GM10266 (cell line): ENCODE measurements around the gene TNFSF10.
"Not testable (repeated sequence)": the region's sequence is repeated elsewhere in the genome, so short reads cannot be mapped to it uniquely, and the experiment has no call there.

Source experiments
- DNase-seq: peaks from one replicate; pipeline ENCODE4 v3.0.0; 2012; ENCODE audit errors: extremely low spot score
- CTCF ChIP-seq: IDR thresholded peaks from 2 replicates; pipeline ENCODE4 v1.5.1; 2012; ENCODE audit warnings: mild to moderate bottlenecking, low read depth; ENCODE audit not compliant: control insufficient read depth, insufficient read depth; ENCODE audit errors: missing control alignments

The TNFSF10 gene

DNA sequence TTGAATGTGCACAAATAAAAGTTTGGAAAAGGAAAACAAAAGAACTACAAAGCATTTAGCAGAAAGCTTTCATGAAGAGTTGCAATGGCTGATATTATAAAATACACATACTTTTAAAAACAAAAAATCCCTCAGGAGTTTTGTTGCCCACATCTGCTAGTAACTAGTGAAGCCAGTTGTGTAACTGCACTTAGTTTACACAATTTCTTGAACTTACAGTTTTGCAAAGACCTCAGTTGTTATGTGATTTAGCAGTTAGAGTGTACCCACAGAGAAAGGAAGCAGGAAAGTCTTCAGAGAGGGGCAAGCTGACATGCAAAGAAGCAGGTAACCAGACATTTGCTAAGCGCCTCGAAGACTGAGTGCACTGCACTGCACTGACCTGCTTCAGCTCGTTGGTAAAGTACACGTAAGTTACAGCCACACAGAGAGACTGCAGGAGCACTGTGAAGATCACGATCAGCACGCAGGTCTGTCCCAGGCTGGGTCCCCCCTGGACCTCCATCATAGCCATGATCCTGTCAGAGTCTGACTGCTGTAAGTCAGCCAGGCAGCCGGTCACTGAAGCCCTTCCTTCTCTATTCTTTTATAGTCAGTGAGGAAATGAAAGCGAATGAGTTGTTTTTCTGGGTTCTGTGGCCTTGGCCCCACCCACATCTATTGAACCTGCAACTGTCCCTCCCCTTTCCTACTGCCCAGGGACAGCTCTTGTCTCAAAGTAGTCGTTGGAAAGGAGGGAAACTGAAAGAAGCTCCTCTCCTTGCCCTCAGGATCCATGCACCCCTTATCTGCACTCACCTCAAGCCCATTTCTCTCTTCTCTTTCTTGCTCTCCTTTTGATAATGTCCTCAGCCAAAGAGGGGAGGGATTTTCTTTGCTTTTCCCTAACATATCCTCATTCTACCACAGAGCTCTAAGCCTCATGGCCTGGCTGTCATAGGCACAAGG is at the start of gene TNFSF10:
Gene TNFSF10 (minus strand): TSS at position 560 of the 948 bp plus-strand sequence. CDS start 46 bp downstream, at position 514.
- no peak for TF ChIP-seq CTCF
- peak; percentile 78 for DNase-seq

DNA sequence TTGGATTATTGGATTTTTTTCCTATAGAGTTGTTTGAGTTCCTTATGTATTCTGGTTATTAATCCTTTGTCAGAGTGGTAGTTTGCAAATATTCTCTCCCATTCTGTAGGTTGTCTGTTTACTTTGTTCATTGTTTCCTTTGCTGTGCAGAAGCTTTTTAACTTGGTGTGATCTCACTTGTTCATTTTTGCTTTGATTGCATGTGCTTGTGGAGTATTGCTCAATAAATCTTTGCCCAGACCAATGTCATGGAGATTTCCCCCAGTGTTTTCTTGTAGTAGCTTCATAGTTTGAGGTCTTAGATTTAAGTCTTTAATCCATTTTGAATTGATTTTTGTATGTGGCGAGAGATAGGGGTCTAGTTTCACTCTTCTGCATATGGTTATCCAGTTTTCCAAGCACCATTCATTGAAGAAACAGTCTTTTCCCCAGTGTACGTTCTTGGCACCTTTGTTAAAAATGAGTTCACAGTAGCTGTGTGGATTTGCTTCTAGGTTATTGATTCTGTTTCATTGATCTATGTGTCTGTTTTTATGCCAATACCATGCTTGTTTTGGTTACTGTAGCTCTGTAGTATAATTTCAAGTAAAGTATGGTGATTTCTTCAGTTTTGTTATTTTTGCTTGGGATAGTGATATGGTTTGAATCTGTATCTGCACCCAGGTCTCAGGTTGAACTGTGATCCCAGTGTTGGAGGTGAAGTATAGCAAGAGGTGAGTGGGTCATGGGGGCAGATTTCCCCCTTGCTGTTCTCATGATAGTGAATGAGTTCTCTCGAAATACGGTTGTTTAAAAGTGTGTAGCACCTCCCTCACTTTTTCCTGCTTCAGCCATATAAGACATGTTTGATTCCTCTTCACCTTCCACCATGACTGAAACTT is 46.1 kb upstream of the TNFSF10 start:
- DNase-seq: no peak
- no peak for TF ChIP-seq CTCF

GRCh38 chr3:172568701-172569100 is 45.5 kb upstream of the TNFSF10 start:
- TF ChIP-seq CTCF: no peak
- DNase-seq: no peak

GRCh38 chr3:172566785-172567184 is 43.6 kb upstream of the TNFSF10 start:
- not testable (repeated sequence) for DNase-seq

GRCh38 chr3:172564499-172564898 is 41.3 kb upstream of the TNFSF10 start:
- no peak for DNase-seq
- TF ChIP-seq CTCF: no peak

- TF ChIP-seq CTCF: no peak
- DNase-seq: no peak
These were observed 39.9 kb upstream of the TNFSF10 start for GRCh38 chr3:172562871-172563865.

- TF ChIP-seq CTCF: no peak
These were observed 38.8 kb upstream of the TNFSF10 start for GRCh38 chr3:172561897-172562640.

More at GRCh38 chr3:172561897-172562640, 38.8 kb upstream of the TNFSF10 start:
- DNase-seq: no peak
